ENCODE measurements around the gene SORT1.

Gene SORT1

DNA sequence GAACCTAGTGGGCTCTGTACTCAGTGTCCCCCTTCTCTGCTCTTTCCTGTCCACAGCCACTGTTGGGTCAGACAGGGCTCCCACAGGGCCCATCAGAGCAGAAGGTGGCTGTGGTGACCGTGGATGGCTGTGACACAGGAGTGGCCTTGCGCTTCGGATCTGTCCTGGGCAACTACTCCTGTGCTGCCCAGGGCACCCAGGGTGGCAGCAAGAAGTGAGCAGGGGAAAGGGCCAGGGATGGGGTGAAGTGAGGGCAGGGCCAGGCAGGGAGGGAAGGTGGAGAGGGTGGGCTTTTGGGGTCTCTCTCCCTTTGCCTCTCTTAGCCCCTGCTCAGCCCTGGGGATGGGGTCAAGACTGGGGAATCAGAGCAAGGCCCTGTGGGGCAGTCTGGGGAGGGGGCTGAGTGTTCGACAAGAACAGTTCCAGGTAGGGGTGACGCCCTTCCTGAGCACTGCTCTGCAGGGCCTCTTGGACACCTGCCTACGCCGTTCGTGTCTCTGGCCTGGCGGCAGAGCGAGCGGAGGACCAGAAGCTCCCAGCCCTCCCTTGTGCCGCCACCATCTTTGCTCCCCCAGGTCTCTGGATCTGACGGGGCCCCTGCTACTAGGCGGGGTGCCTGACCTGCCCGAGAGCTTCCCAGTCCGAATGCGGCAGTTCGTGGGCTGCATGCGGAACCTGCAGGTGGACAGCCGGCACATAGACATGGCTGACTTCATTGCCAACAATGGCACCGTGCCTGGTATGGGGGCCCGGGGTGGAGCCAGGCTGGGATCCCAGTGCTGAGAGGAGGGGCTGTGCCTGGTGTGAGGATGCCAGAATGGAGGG is 135.3 kb downstream of the SORT1 start:
- no peak for DNase-seq (ENCODE audit: low spot score)

DNA sequence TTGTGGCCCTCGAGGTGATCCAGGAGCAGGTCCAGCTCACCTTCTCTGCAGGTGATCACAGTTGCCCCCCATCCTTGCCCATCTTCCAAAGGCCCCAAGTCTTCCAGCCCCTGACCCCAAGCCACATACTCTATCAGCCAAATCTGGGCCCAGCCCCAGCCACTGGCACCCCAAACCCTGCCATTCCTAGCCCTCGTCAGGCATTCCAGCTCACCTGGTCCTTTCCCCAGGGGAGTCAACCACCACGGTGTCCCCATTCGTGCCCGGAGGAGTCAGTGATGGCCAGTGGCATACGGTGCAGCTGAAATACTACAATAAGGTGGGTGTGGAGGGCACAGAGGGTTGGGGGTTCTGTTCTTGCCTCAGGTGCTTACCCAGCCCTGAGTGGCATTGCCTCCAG is 136.1 kb downstream of the SORT1 start:
- no peak for DNase-seq (ENCODE audit: low spot score)

DNA sequence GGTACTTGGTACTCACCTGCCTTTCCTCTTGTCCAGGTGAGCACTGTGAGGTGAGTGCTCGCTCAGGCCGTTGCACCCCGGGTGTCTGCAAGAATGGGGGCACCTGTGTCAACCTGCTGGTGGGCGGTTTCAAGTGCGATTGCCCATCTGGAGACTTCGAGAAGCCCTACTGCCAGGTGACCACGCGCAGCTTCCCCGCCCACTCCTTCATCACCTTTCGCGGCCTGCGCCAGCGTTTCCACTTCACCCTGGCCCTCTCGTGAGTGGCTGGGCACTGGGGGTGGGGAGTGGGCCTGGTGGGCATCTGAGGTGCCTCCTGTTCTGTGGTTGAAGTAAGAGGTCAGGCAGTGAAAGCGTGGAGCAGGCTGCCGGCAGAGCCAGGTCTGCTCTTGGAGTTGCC is 136.7 kb downstream of the SORT1 start:
- no peak for DNase-seq (ENCODE audit: low spot score)

GRCh38 chr1:109259674-109260557 is 137.8 kb downstream of the SORT1 start:
- peak; percentile 76 for DNase-seq (ENCODE audit: low spot score)
